HEK293 (cell line): ENCODE measurements around the gene ZNF273.

Source experiments
- CTCF ChIA-PET: fragments of 350-600 bp; formaldehyde crosslinking; extraction: SDS; loops from one replicate; lab custom pipeline; 2021; ENCODE audit warnings: antibody characterized with exemption; lab: Yijun Ruan, JAX
- POLR2A ChIA-PET: fragments of 300-600 bp; formaldehyde crosslinking; extraction: SDS; loops from one replicate; lab custom pipeline; 2020; ENCODE audit warnings: antibody characterized with exemption, inconsistent platforms; lab: Yijun Ruan, JAX
- H3K27ac ChIP-seq: fragments of 200-500 bp; sonication (Bioruptor generic); 2 replicates; pipeline ENCODE4 v1.5.1; 2014; ENCODE audit warnings: low read depth, low read length, control low read depth, inconsistent platforms; ENCODE audit errors: extremely low read depth
- H3K36me3 ChIP-seq, 2 experiments: fragments of 200-500 bp in 1 of 2; sonication (Bioruptor generic) in 1 of 2; 1 replicate in 1 of 2; 2 replicates in 1 of 2; pipeline ENCODE4 v1.5.1; 2014 to 2017; ENCODE audit warnings: inconsistent platforms in 2 of 2, low read length in 2 of 2; ENCODE audit not compliant: control insufficient read depth in 2 of 2, insufficient read depth in 1 of 2
- H3K4me1 ChIP-seq: fragments of 200-500 bp; sonication (Bioruptor generic); 2 replicates; pipeline ENCODE4 v1.5.1; 2014; ENCODE audit warnings: mild to moderate bottlenecking, low read length, inconsistent platforms; ENCODE audit not compliant: control insufficient read depth, insufficient read depth
- H3K4me3 ChIP-seq: 2 replicates; pipeline ENCODE4 v1.5.1; 2011; ENCODE audit warnings: low read depth, mild to moderate bottlenecking, control low read depth, low read length, moderate library complexity
- H3K9me3 ChIP-seq: fragments of 200-500 bp; sonication (Bioruptor generic); 2 replicates; pipeline ENCODE4 v1.5.1; 2014; ENCODE audit warnings: low read depth, low read length, inconsistent platforms; ENCODE audit not compliant: control insufficient read depth, insufficient read depth
- GFI1B ChIP-seq: fragments of 450-650 bp; formaldehyde crosslinking; IDR thresholded peaks from 2 replicates; pipeline ENCODE4 v1.5.1; 2016; ENCODE audit warnings: missing biosample characterization, missing genetic modification characterization
- GLI2 ChIP-seq: fragments of 450-650 bp; formaldehyde crosslinking; IDR thresholded peaks from 2 replicates; pipeline ENCODE4; 2017; ENCODE audit warnings: missing biosample characterization, missing genetic modification characterization, low read depth, borderline replicate concordance
- PATZ1 ChIP-seq: fragments of 450-650 bp; formaldehyde crosslinking; IDR thresholded peaks from 2 replicates; pipeline ENCODE4 v1.5.1; 2016; ENCODE audit warnings: missing biosample characterization, missing genetic modification characterization
- PRDM2 ChIP-seq: fragments of 450-650 bp; formaldehyde crosslinking; IDR thresholded peaks from 2 replicates; pipeline ENCODE4 v1.5.1; 2016; ENCODE audit warnings: missing biosample characterization, missing genetic modification characterization, borderline replicate concordance
- SCRT2 ChIP-seq: fragments of 450-650 bp; formaldehyde crosslinking; IDR thresholded peaks from 2 replicates; pipeline ENCODE4 v1.5.1; 2016; ENCODE audit warnings: missing biosample characterization, missing genetic modification characterization
- SP7 ChIP-seq: fragments of 450-650 bp; formaldehyde crosslinking; IDR thresholded peaks from 2 replicates; pipeline ENCODE4 v1.5.1; 2016; ENCODE audit warnings: missing biosample characterization, missing genetic modification characterization
- ZBTB6 ChIP-seq: fragments of 450-650 bp; formaldehyde crosslinking; IDR thresholded peaks from 2 replicates; pipeline ENCODE4 v1.5.1; 2017; ENCODE audit warnings: missing biosample characterization, missing genetic modification characterization
- ZFP41 ChIP-seq: fragments of 450-650 bp; formaldehyde crosslinking; IDR thresholded peaks from 2 replicates; pipeline ENCODE4 v1.5.1; 2016; ENCODE audit warnings: missing biosample characterization, missing genetic modification characterization, borderline replicate concordance
- ZNF121 ChIP-seq: fragments of 450-650 bp; formaldehyde crosslinking; IDR thresholded peaks from 2 replicates; pipeline ENCODE4 v1.5.1; 2016; ENCODE audit warnings: missing biosample characterization, missing genetic modification characterization
- ZNF155 ChIP-seq: fragments of 450-650 bp; formaldehyde crosslinking; IDR thresholded peaks from 2 replicates; pipeline ENCODE4 v1.5.1; 2016; ENCODE audit warnings: missing biosample characterization, missing genetic modification characterization
- ZNF16 ChIP-seq: fragments of 450-650 bp; formaldehyde crosslinking; IDR thresholded peaks from 2 replicates; pipeline ENCODE4 v1.5.1; 2016; ENCODE audit warnings: low read depth, missing biosample characterization, missing genetic modification characterization
- ZNF184 ChIP-seq: fragments of 450-650 bp; IDR thresholded peaks from 2 replicates; pipeline ENCODE4 v1.5.1; 2018; ENCODE audit warnings: missing biosample characterization, mild to moderate bottlenecking, missing genetic modification characterization
- ZNF19 ChIP-seq: fragments of 450-650 bp; formaldehyde crosslinking; IDR thresholded peaks from 2 replicates; pipeline ENCODE4; 2016; ENCODE audit warnings: missing biosample characterization, missing genetic modification characterization, low read depth
- ZNF202 ChIP-seq: fragments of 450-650 bp; formaldehyde crosslinking; IDR thresholded peaks from 2 replicates; pipeline ENCODE4 v1.5.1; 2016; ENCODE audit warnings: missing biosample characterization, missing genetic modification characterization, borderline replicate concordance
- ZNF423 ChIP-seq: fragments of 450-650 bp; formaldehyde crosslinking; IDR thresholded peaks from 2 replicates; pipeline ENCODE4 v1.5.1; 2016; ENCODE audit warnings: missing biosample characterization, missing genetic modification characterization
- ZNF596 ChIP-seq: fragments of 450-650 bp; IDR thresholded peaks from 2 replicates; pipeline ENCODE4 v1.5.0; 2018; ENCODE audit warnings: missing biosample characterization, mild to moderate bottlenecking, missing genetic modification characterization, moderate library complexity
- ZNF623 ChIP-seq: fragments of 450-650 bp; formaldehyde crosslinking; IDR thresholded peaks from 2 replicates; pipeline ENCODE4 v1.5.1; 2016; ENCODE audit warnings: missing biosample characterization, missing genetic modification characterization
- ZNF692 ChIP-seq: fragments of 450-650 bp; formaldehyde crosslinking; IDR thresholded peaks from 2 replicates; pipeline ENCODE4 v1.5.1; 2016; ENCODE audit warnings: missing biosample characterization, missing genetic modification characterization
- ZNF747 ChIP-seq: fragments of 450-650 bp; formaldehyde crosslinking; IDR thresholded peaks from 2 replicates; pipeline ENCODE4 v1.5.1; 2016; ENCODE audit warnings: missing biosample characterization, missing genetic modification characterization
- ZNF792 ChIP-seq: fragments of 450-650 bp; formaldehyde crosslinking; IDR thresholded peaks from 2 replicates; pipeline ENCODE4 v1.5.1; 2016; ENCODE audit warnings: missing biosample characterization, missing genetic modification characterization

ZNF273 gene

GRCh38 chr7:64876792-64877713 is 26.0 kb upstream of the ZNF273 start:
- no peaks in the 10 kb centered on the region for H3K4me1 ChIP-seq
- ChIA-PET CTCF (no interaction called here), POLR2A (no interaction called here)
- no peak overlapping the region for H3K27ac ChIP-seq
- TF ChIP-seq SCRT2 (tag by site-specific recombination) (0 out of 2 replicates have a peak, but pooled peaks have one; percentile 21), ZNF747 (tag by site-specific recombination) (no peak), ZNF121 (tag by site-specific recombination) (no peak), ZNF596 (tag by site-specific recombination) (no peak)
- H3K4me3 ChIP-seq = peak overlapping the region; percentile 13; the same call in 1 of the 2 replicates
- H3K9me3 ChIP-seq = no peaks in the 10 kb centered on the region
- H3K36me3 ChIP-seq = no peaks in the 10 kb centered on the region

GRCh38 chr7:64877714-64878610 is 25.1 kb upstream of the ZNF273 start:
- Histone ChIP-seq H3K4me1 (no peaks in the 10 kb centered on the region), H3K36me3 (no peaks in the 10 kb centered on the region), H3K27ac (no peak overlapping the region), H3K4me3 (no peak overlapping the region), H3K9me3 (no peaks in the 10 kb centered on the region)
- ChIA-PET CTCF (no interaction called here), POLR2A (no interaction called here)
- TF ChIP-seq ZNF155 (tag by site-specific recombination) (no peak), ZFP41 (tag by site-specific recombination) (no peak), GLI2 (no peak), ZNF423 (no peak), ZBTB6 (no peak), SP7 (no peak), ZNF792 (tag by site-specific recombination) (no peak), ZNF19 (tag by site-specific recombination) (no peak), ZNF202 (tag by site-specific recombination) (no peak), ZNF184 (tag by site-specific recombination) (no peak), GFI1B (no peak), PRDM2 (no peak), ZNF692 (tag by site-specific recombination) (no peak), ZNF623 (tag by site-specific recombination) (no peak), PATZ1 (no peak), ZNF16 (tag by site-specific recombination) (no peak)
